Testis (tissue), 3 donors: ENCODE measurements around the gene ZAP70. TPM values are rescaled to one million over a fixed set of nuclear protein-coding genes. Genes with fewer than 3 reads are reported as not detected.
A peak's percentile ranks its signal among the peaks of the same experiment; 100 is the strongest.

Experiments
- DNase-seq: peaks from one replicate; pipeline ENCODE4 v3.0.0-alpha.2; 2019
- H3K27ac ChIP-seq, 2 donors: fragments of 200-600 bp; sonication (generic); one replicate each; pipeline ENCODE4 v1.5.1; 2019
- H3K27me3 ChIP-seq: fragments of 200-600 bp; sonication (generic); one replicate; pipeline ENCODE4 v1.5.1; 2019
- H3K36me3 ChIP-seq: fragments of 200-600 bp; sonication (generic); one replicate; pipeline ENCODE4 v1.5.1; 2017; ENCODE audit warnings: low read depth; ENCODE audit errors: missing control alignments
- H3K4me1 ChIP-seq: fragments of 200-600 bp; sonication (generic); one replicate; pipeline ENCODE4 v1.5.1; 2019
- H3K4me3 ChIP-seq, 2 donors: fragments of 200-600 bp; sonication (generic); one replicate each; pipeline ENCODE4 v1.5.1; 2017 to 2019
- H3K9me3 ChIP-seq: fragments of 200-600 bp; sonication (generic); one replicate; pipeline ENCODE4 v1.5.1; 2017
- POLR2A ChIP-seq: fragments of 450-650 bp; IDR thresholded peaks from one replicate; pipeline ENCODE4 v1.6.1; 2017; ENCODE audit warnings: antibody characterized with exemption, mild to moderate bottlenecking, moderate library complexity
- WGBS, 2 donors: methylation state at CpG; one replicate each; pipeline ENCODE4 v1.1.5; 2018; 5-methylcytosine and 5-hydroxymethylcytosine counted together
- intact Hi-C: fragments of 100-400 bp; cut with DNase I; formaldehyde crosslinking; loops from one replicate; pipeline ENCODE4 v1.15.1; 2023; ENCODE audit warnings: low total_unique reads
- polyA plus RNA-seq: library from polyadenylated mRNA; stranded (reverse); fragments of 350-450 nt; fragmentation: Illumina TruSeq; extraction: RNeasy Lipid Tissue Mini Kit (QIAGEN cat#74804); gene quantifications from one replicate; pipeline ENCODE4 v1.2.3, GENCODE V29; 2014; ENCODE audit warnings: low read depth, low replicate concordance; ENCODE audit not compliant: insufficient read depth
- total RNA-seq, 2 donors: library from RNA; depleted of rRNA; stranded (reverse); fragments of >200 nt; gene quantifications; one replicate each; pipeline ENCODE4 v1.2.3, GENCODE V29; 2016
- TF ChIP-seq, protein P1 (sequence below), 3 experiments: fragments of 450-650 bp in 2 of 3; fragments of 200-600 bp in 1 of 3; sonication (generic) in 1 of 3; IDR thresholded peaks; one replicate each; pipeline ENCODE4 v1.5.1; 2016 to 2019; ENCODE audit warnings: antibody characterized with exemption in 3 of 3, mild to moderate bottlenecking in 2 of 3, moderate library complexity in 1 of 3

ZAP70 gene
- total and polyA plus RNA-seq, 3 donors from 2014 or later = 5.5 to 6.5 (median 6.4) TPM

- H3K36me3 ChIP-seq = no peaks in the 10 kb centered on the region
- H3K27ac ChIP-seq = no peak overlapping the region
- no peaks in the 10 kb centered on the region for H3K27me3 ChIP-seq
- no peak overlapping the region for H3K4me3 ChIP-seq
- no peaks in the 10 kb centered on the region for H3K4me1 ChIP-seq
- no peak for DNase-seq
- TF ChIP-seq, protein P1, sequence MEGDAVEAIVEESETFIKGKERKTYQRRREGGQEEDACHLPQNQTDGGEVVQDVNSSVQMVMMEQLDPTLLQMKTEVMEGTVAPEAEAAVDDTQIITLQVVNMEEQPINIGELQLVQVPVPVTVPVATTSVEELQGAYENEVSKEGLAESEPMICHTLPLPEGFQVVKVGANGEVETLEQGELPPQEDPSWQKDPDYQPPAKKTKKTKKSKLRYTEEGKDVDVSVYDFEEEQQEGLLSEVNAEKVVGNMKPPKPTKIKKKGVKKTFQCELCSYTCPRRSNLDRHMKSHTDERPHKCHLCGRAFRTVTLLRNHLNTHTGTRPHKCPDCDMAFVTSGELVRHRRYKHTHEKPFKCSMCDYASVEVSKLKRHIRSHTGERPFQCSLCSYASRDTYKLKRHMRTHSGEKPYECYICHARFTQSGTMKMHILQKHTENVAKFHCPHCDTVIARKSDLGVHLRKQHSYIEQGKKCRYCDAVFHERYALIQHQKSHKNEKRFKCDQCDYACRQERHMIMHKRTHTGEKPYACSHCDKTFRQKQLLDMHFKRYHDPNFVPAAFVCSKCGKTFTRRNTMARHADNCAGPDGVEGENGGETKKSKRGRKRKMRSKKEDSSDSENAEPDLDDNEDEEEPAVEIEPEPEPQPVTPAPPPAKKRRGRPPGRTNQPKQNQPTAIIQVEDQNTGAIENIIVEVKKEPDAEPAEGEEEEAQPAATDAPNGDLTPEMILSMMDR (IDR thresholded peaks at IDR 0.05) = no peak
- no peak for TF ChIP-seq POLR2A
- H3K9me3 ChIP-seq = no peaks in the 10 kb centered on the region
- WGBS, 2 donors = 89 to 92% methylated on average over 3 of the region's 3 CpGs
- intact Hi-C loops = no loop called here
Measured at GRCh38 chr2:97769308-97769707, 55.9 kb downstream of the ZAP70 start.

GRCh38 chr2:97769711-97770110, 56.3 kb downstream of the ZAP70 start:
- TF ChIP-seq POLR2A = no peak
- TF ChIP-seq, protein P1 (IDR thresholded peaks at IDR 0.05) = no peak
- no peak for DNase-seq
- Histone ChIP-seq H3K4me3 (no peak overlapping the region), H3K9me3 (no peaks in the 10 kb centered on the region), H3K27me3 (no peaks in the 10 kb centered on the region), H3K36me3 (no peaks in the 10 kb centered on the region), H3K4me1 (no peaks in the 10 kb centered on the region), H3K27ac (no peak overlapping the region)
- intact Hi-C loops = no loop called here
- WGBS, 2 donors = 72 to 87% methylated on average over 3 of the region's 3 CpGs

GRCh38 chr2:97770445-97770844, 57.1 kb downstream of the ZAP70 start:
- Histone ChIP-seq H3K27ac (no peak overlapping the region), H3K27me3 (no peaks in the 10 kb centered on the region), H3K4me1 (no peaks in the 10 kb centered on the region), H3K4me3 (no peak overlapping the region), H3K9me3 (no peaks in the 10 kb centered on the region), H3K36me3 (no peaks in the 10 kb centered on the region)
- TF ChIP-seq, protein P1 (IDR thresholded peaks at IDR 0.05) = no peak
- no peak for TF ChIP-seq POLR2A
- WGBS, 2 donors = 63 to 91% methylated on average over 3 to 4 of the region's 4 CpGs
- DNase-seq = no peak
- intact Hi-C loops = no loop called here

- no peak overlapping the region for H3K27ac ChIP-seq
- no peaks in the 10 kb centered on the region for H3K9me3 ChIP-seq
- no peak overlapping the region for H3K4me3 ChIP-seq
- intact Hi-C loops = no loop called here
- WGBS, 2 donors = 62 to 75% methylated on average over 7 of the region's 7 CpGs
- no peaks in the 10 kb centered on the region for H3K36me3 ChIP-seq
- TF ChIP-seq, protein P1 (IDR thresholded peaks at IDR 0.05) = peak in 1 of 3 experiments; percentile 27
- TF ChIP-seq POLR2A = no peak
- DNase-seq = no peak
- H3K27me3 ChIP-seq = no peaks in the 10 kb centered on the region
- H3K4me1 ChIP-seq = no peaks in the 10 kb centered on the region
Measured at GRCh38 chr2:97774425-97774824, 61.0 kb downstream of the ZAP70 start.

DNA sequence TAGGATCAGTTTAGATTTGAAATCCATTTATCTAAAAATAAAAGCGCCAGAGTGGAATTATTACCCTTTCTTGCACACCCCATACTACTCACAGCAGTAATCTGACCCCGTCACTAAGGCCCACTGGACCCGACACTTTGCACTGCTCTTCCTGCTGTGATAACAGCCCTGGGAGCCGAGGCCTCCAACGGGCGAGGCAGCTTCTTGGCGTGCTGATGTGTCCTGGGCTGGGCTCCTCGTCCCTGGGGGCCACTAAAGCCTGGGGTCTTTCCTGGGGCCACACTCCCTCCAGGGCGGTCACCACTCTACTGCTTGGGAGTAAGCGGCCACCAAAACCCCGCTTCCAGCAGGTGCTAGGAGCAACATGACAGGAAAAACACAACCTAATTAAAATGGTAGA, 61.7 kb downstream of the ZAP70 start:
- Histone ChIP-seq H3K4me1 (no peaks in the 10 kb centered on the region), H3K9me3 (no peaks in the 10 kb centered on the region), H3K36me3 (no peaks in the 10 kb centered on the region), H3K27me3 (no peaks in the 10 kb centered on the region), H3K4me3 (no peak overlapping the region), H3K27ac (no peak overlapping the region)
- intact Hi-C loops = no loop called here
- TF ChIP-seq, protein P1 (IDR thresholded peaks at IDR 0.05) = no peak
- TF ChIP-seq POLR2A = no peak
- whole genome bisulfite sequencing, 2 donors = 89 to 90% methylated on average over 11 of the region's 11 CpGs
- no peak for DNase-seq
